Measurements from ENCODE around the gene SLC66A1. TPM values are rescaled to one million over a fixed set of nuclear protein-coding genes. Genes with fewer than 3 reads are reported as not detected.
A peak's percentile ranks its signal among the peaks of the same experiment; 100 is the strongest.

Gene SLC66A1
- polyA plus RNA-seq, 2 of the 4 experiments (the other 2 are of a cell fraction): 5.6 to 12.6 TPM

GRCh38 chr1:19336543-19336942 lies 24.4 kb downstream of the SLC66A1 start:
- ChIA-PET CTCF (interaction anchor here (1.3 to 2.5 kb wide), 3 partner anchors 8 to 315 kb away, joined by 3 to 9 read pairs (median 4); no protein-coding TSS in a partner anchor), POLR2A (no interaction called here)
- TF ChIP-seq FOXS1 (CRISPR knock-in tag; IDR thresholded peaks at IDR 0.05) (no peak), RNF2 (IDR thresholded peaks at IDR 0.05; ENCODE audit: borderline replicate concordance, low read depth) (no peak), BHLHE40 (IDR thresholded peaks at IDR 0.05; ENCODE audit: low read depth, low read length) (no peak), ZFP36 (IDR thresholded peaks at IDR 0.05; ENCODE audit: borderline replicate concordance, partially characterized antibody) (no peak), KDM5A (IDR thresholded peaks at IDR 0.05) (no peak), POLR2A (IDR thresholded peaks at IDR 0.05; ENCODE audit: low read length) (no peak), RCOR1 (IDR thresholded peaks at IDR 0.05; ENCODE audit: low read depth, low read length) (no peak), CHD2 (IDR thresholded peaks at IDR 0.05; ENCODE audit: low read length, partially characterized antibody) (no peak), SMC3 (IDR thresholded peaks at IDR 0.05) (no peak), RARB (CRISPR knock-in tag; IDR thresholded peaks at IDR 0.05) (no peak)
- 88% methylated on average over 6 of the region's 7 CpGs for WGBS (ENCODE audit: missing lambda C conversion rate)
- DNase-seq (ENCODE audit: low read depth in 1 of 2, low spot score in 1 of 2) (no peak), FAIRE-seq (no peak), ATAC-seq (peak; percentile 13 to 31; a peak in 2 of 6 replicates)
- no peaks in the 10 kb centered on the region for H3K9me3 ChIP-seq
- H3K4me2 ChIP-seq: no peak overlapping the region
- H3K27ac ChIP-seq: no peak overlapping the region
- H3K4me3 ChIP-seq: no peak overlapping the region
- H3K4me1 ChIP-seq: no peaks in the 10 kb centered on the region

GRCh38 chr1:19337289-19337688 lies 25.2 kb downstream of the SLC66A1 start:
- no peak for FAIRE-seq
- H3K4me1 ChIP-seq: no peaks in the 10 kb centered on the region
- no peak for DNase-seq (ENCODE audit: low read depth in 1 of 2, low spot score in 1 of 2)
- no peak overlapping the region for H3K4me3 ChIP-seq
- WGBS (ENCODE audit: missing lambda C conversion rate): 100% methylated on average over 3 of the region's 4 CpGs
- CTCF ChIA-PET: interaction anchor here (1.9 kb wide), 1 partner anchor 314 kb away, joined by 4 read pairs; no protein-coding TSS in a partner anchor
- POLR2A ChIA-PET: no interaction called here
- TF ChIP-seq GATA3 (IDR thresholded peaks at IDR 0.05; ENCODE audit: borderline replicate concordance) (no peak), JUN (IDR thresholded peaks at IDR 0.05) (no peak), BHLHE40 (IDR thresholded peaks at IDR 0.05; ENCODE audit: low read depth, low read length) (no peak), CBX2 (IDR thresholded peaks at IDR 0.05; ENCODE audit: borderline replicate concordance, low read depth) (no peak), FOSL2 (IDR thresholded peaks at IDR 0.05) (no peak), FOSL2 (CRISPR knock-in tag; IDR thresholded peaks at IDR 0.05) (no peak), NPAS2 (CRISPR knock-in tag; IDR thresholded peaks at IDR 0.05; ENCODE audit: borderline replicate concordance) (no peak), RNF2 (IDR thresholded peaks at IDR 0.05; ENCODE audit: borderline replicate concordance, low read depth) (no peak), NR3C1 (IDR thresholded peaks at IDR 0.05) (no peak), MYC (IDR thresholded peaks at IDR 0.05; ENCODE audit: borderline replicate concordance, low read length) (no peak), POLR2AphosphoS2 (conservative IDR thresholded peaks at IDR 0.05; ENCODE audit: low read length) (no peak), FOXS1 (CRISPR knock-in tag; IDR thresholded peaks at IDR 0.05) (no peak), ZFP36 (IDR thresholded peaks at IDR 0.05; ENCODE audit: borderline replicate concordance, partially characterized antibody) (no peak), ATOH8 (CRISPR knock-in tag; IDR thresholded peaks at IDR 0.05; ENCODE audit: low read depth) (no peak), REST (IDR thresholded peaks at IDR 0.05) (no peak)
- H3K4me2 ChIP-seq: no peak overlapping the region
- ATAC-seq: no peak
- no peak overlapping the region for H3K27ac ChIP-seq
- no peaks in the 10 kb centered on the region for H3K9me3 ChIP-seq

- Histone ChIP-seq H3K4me2 (no peak overlapping the region), H3K9me3 (no peaks in the 10 kb centered on the region), H3K4me1 (no peaks in the 10 kb centered on the region), H3K4me3 (no peak overlapping the region), H3K27ac (no peak overlapping the region)
- 97% methylated on average over 24 of the region's 27 CpGs for WGBS (ENCODE audit: missing lambda C conversion rate)
- FAIRE-seq (no peak), ATAC-seq (no peak), DNase-seq (ENCODE audit: low read depth in 1 of 2, low spot score in 1 of 2) (no peak)
- ChIA-PET CTCF (no interaction called here), POLR2A (no interaction called here)
- no peak for TF ChIP-seq SREBF2 (IDR thresholded peaks at IDR 0.05)
- TF ChIP-seq HDAC2 (IDR thresholded peaks at IDR 0.05): no peak
- TF ChIP-seq NPAS2 (CRISPR knock-in tag; IDR thresholded peaks at IDR 0.05; ENCODE audit: borderline replicate concordance): no peak
- TF ChIP-seq HES2 (IDR thresholded peaks at IDR 0.05): no peak
- no peak for TF ChIP-seq HMGXB4 (CRISPR knock-in tag; IDR thresholded peaks at IDR 0.05; ENCODE audit: borderline replicate concordance)
- no peak for TF ChIP-seq EHMT2 (IDR thresholded peaks at IDR 0.05; ENCODE audit: low read depth)
- TF ChIP-seq POLR2AphosphoS2 (conservative IDR thresholded peaks at IDR 0.05; ENCODE audit: low read length): no peak
- TF ChIP-seq FOSL2 (IDR thresholded peaks at IDR 0.05): no peak
- no peak for TF ChIP-seq FOSL2 (CRISPR knock-in tag; IDR thresholded peaks at IDR 0.05)
- TF ChIP-seq ATOH8 (CRISPR knock-in tag; IDR thresholded peaks at IDR 0.05; ENCODE audit: low read depth): no peak
- no peak for TF ChIP-seq POLR2A (IDR thresholded peaks at IDR 0.05; ENCODE audit: low read length)
- no peak for TF ChIP-seq BHLHE40 (IDR thresholded peaks at IDR 0.05; ENCODE audit: low read depth, low read length)
- no peak for TF ChIP-seq CEBPB (IDR thresholded peaks at IDR 0.05)
Measured at GRCh38 chr1:19338323-19338762, 26.2 kb downstream of the SLC66A1 start.

All from A549 (cell line).